ENCODE results near the gene PKN1. TPM values are rescaled to one million over a fixed set of nuclear protein-coding genes. Genes with fewer than 3 reads are reported as not detected.
"Not testable (repeated sequence)": the region's sequence is repeated elsewhere in the genome, so short reads cannot be mapped to it uniquely, and the experiment has no call there.

PKN1 gene
- polyA plus RNA-seq, 3 donors = 101 to 109 (median 108) TPM

- DNase-seq = no peak
Measured at GRCh38 chr19:14478113-14478545, 45.0 kb downstream of the PKN1 start.

DNA sequence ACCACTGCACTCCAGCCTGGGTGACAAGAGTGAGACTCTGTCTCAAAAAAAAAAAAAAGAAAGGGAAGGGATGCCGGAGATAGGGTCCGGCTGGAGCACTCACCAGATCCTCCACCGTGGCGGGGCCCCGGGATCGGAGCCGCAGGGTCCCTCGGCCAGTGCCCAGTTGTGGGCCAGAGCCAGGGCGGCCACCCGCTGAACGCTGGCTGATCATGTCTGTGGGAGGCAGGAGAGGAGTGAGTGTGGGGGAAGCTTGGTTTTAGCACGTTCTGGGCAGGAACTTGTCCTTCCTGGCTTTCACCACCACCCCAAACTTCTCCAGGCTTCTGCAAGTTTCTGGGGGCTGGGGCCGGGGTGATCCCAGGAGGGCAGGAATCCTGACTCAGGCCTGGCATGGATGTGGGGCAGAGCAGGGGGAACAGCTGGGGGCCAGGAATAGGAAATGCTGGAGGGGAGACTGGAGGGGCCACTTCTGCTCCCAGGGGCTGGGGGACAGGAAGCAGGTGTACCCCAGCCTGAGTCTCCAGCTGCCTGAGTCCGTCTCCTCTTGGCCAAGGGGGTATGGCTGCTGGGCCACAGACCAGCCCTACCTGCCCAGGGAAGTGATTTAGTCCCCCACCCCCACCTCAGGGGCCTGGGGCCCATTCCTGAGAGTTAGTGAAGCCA, 46.3 kb downstream of the PKN1 start:
- no peak for DNase-seq

DNA sequence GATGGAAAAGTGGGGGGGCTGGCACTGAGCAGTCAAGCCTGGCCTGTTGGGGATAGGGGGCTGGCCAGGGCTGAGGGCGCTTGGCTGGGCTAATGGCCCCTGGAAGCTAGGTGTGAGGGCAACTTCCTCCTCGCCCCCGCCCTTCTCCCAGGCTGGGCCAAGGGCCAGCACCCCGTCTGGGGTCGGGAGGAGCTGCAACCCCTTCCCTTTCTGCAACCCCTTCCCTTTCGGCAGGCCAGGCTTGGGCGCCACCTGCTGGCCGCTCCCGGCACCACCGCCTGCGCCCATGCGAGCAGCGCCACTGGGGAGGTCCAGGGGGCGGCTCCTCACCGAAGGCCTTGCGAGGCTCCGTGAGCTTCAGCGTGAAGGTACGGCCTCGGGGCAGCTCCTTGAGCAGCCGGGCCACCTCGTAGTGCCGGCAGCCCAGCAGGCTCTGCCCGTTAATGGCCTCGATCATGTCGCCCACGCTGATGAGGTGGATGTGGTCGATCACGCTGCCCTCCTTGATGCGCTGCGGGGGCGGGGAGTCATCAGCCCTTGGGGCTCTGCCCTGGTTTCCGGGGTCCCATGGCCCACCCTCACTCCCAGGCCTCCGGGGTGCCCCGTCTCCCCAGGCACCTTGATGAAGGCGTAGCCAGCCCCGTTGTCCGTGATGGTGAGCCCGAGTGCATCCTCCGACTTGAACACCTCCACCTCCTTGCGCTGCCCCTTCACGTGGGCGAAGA, 47.0 kb downstream of the PKN1 start:
- DNase-seq = peak; percentile 74

- DNase-seq = no peak
Measured at GRCh38 chr19:14480700-14481079, 47.6 kb downstream of the PKN1 start.

DNA sequence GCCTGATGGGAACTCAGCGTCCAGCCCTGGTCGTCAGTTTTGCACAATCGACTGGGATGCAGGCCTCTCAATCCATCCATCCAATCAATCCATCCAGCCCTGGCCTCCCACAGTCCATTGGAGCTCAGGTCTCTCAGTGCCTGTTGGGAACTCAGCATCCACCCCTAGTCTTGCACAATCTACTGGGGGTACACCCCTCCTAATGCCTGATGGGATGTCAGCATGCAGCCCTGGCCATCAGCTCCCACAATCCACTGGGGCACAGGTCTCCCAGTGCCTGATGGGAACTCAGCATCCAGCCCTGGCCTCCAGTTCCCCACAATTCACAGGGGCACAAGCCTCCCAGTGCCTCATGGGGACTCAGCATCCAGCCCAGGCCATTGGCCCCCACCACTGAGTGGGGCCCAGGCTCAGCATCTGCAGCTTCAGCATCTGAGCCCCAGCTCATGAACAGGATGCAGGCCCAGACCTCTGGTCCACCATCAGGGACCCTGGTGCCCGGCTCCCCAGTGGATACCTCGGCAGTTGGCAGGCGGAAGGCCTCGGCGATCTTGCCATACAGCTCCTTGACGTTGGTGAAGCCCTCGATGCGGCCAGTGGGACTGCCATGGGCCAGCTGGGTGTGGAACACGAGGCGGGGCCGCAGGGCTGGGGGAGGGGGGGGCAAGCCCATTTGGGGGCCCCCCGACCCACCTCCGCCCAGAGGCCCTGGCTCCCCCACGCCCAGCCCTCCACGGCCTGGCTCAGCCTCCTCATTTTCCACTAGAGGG, 49.3 kb downstream of the PKN1 start:
- no peak for DNase-seq

GRCh38 chr19:14487370-14488125, 54.4 kb downstream of the PKN1 start:
- no peak for DNase-seq

GRCh38 chr19:14492756-14493337, 59.7 kb downstream of the PKN1 start:
- no peak for DNase-seq

- DNase-seq = no peak
Measured at GRCh38 chr19:14494411-14494810, 61.3 kb downstream of the PKN1 start.

GRCh38 chr19:14494910-14495671, 62.0 kb downstream of the PKN1 start:
- no peak for DNase-seq

GRCh38 chr19:14495672-14496028, 62.5 kb downstream of the PKN1 start:
- no peak for DNase-seq

- peak; percentile 98 for DNase-seq
Measured at GRCh38 chr19:14496029-14496833, 63.1 kb downstream of the PKN1 start, which contains the start of gene GIPC1. TSS of gene GIPC1 (minus strand) at chr19:14496127. CDS start at chr19:14482976, 13,151 bp downstream.

- no peak for DNase-seq
Measured at GRCh38 chr19:14496834-14497227, 63.7 kb downstream of the PKN1 start.

GRCh38 chr19:14497228-14497921, 64.3 kb downstream of the PKN1 start:
- DNase-seq = no peak

- DNase-seq = no peak
Measured at GRCh38 chr19:14502334-14503092, 69.4 kb downstream of the PKN1 start.

DNA sequence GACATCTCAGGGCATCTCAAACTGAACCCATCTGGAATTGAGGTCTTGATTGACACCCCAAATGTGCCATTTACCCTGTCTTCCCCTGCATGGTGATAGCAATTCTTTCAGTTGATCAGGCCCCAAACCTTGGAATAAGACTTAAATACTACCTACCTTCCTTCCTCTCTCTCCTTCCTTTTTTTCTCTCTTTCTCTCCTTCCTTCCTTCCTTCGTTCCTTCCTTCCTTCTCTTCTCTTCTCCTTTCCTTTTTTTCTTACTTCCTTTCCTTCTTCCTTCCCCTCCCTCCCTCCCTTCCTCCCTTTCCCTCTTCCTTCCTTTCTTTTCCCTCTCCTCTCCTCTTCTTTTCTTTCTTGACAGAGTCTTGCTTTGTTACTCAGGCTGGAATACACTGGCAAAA, 70.2 kb downstream of the PKN1 start:
- no peak for DNase-seq

GRCh38 chr19:14504575-14504974, 71.5 kb downstream of the PKN1 start:
- not testable (repeated sequence) for DNase-seq

GRCh38 chr19:14505488-14506239, 72.6 kb downstream of the PKN1 start:
- DNase-seq = peak; percentile 47

Measured in renal pelvis (tissue), 4 donors.